Measurements from ENCODE around the gene MTMR12. TPM values are rescaled to one million over a fixed set of nuclear protein-coding genes. Genes with fewer than 3 reads are reported as not detected.

Gene MTMR12
- total and polyA plus RNA-seq, 2 donors (not counting 1 experiment from before 2014, with no cell fraction given) = 9.6 to 29.2 TPM

GRCh38 chr5:32303755-32304120, 9.0 kb downstream of the MTMR12 start:
- peaks cover 64% of the 10 kb centered on the region for H3K4me1 Mint-ChIP-seq
- no peaks in the 10 kb centered on the region for H3K9me3 Mint-ChIP-seq (ENCODE audit: insufficient read depth)
- no peak overlapping the region for H3K27ac Mint-ChIP-seq
- POLR2A ChIA-PET = no interaction called here
- TF ChIP-seq EZH2 (IDR thresholded peaks at IDR 0.05; ENCODE audit: borderline replicate concordance, insufficient read depth, low read depth, low read length, poor library complexity, severe bottlenecking) (no peak), CTCF (IDR thresholded peaks at IDR 0.05) (no peak)
- Histone ChIP-seq H3K27me3 (replicated peaks in 1 of 4; ENCODE audit: control extremely low read depth in 1 of 4, control insufficient read depth in 3 of 4, insufficient read depth in 4 of 4, low read length in 3 of 4) (no peaks in the 10 kb centered on the region), H3K36me3 (replicated peaks in 1 of 2; ENCODE audit: control extremely low read depth in 1 of 2, control insufficient read depth in 1 of 2, extremely low read depth in 1 of 2, insufficient read depth in 2 of 2, low read length in 1 of 2) (peaks cover 1 to 14% of the 10 kb centered on the region in 2 experiments), H3K9ac (ENCODE audit: low read length) (no peak overlapping the region), H3K4me1 (ENCODE audit: control insufficient read depth in 2 of 2, insufficient read depth in 2 of 2, low read length in 2 of 2) (peaks cover 15 to 26% of the 10 kb centered on the region in 2 donors), H2AFZ (ENCODE audit: insufficient read depth, low read depth, low read length, poor library complexity, severe bottlenecking) (no peak overlapping the region), H3K79me2 (ENCODE audit: control insufficient read depth, insufficient read depth, low read length) (peaks cover 100% of the 10 kb centered on the region), H3K27ac (ENCODE audit: low read length in 2 of 2) (no peak overlapping the region), H3K4me2 (replicated peaks; ENCODE audit: low read depth, low read length, poor library complexity, severe bottlenecking) (no peak overlapping the region), H3K4me3 (ENCODE audit: control extremely low read depth in 1 of 5, extremely low read depth in 1 of 5, insufficient read depth in 1 of 5, low read depth in 2 of 5, low read length in 4 of 5) (no peak overlapping the region), H4K20me1 (ENCODE audit: control insufficient read depth, insufficient read depth, low read length, poor library complexity, severe bottlenecking) (peaks cover 66% of the 10 kb centered on the region), H3K9me3 (ENCODE audit: control extremely low read depth in 1 of 3, control insufficient read depth in 2 of 3, insufficient read depth in 1 of 3, low read length in 2 of 3) (no peaks in the 10 kb centered on the region)
- no peak overlapping the region for H3K4me3 Mint-ChIP-seq
- CTCF ChIA-PET = interaction anchor here (0.6 to 1.7 kb wide), 2 partner anchors 24 to 71 kb away, joined by 3 to 4 read pairs; no protein-coding TSS in a partner anchor
- no peak for DNase-seq
- ATAC-seq (ENCODE audit: low read depth) = no peak
- H3K27me3 Mint-ChIP-seq = no peaks in the 10 kb centered on the region
- WGBS (ENCODE audit: insufficient coverage) = 100% methylated on average over 6 of the region's 6 CpGs
- intact Hi-C loops (cut with micrococcal nuclease) = no loop called here

- no peak overlapping the region for H3K4me2 ChIP-seq (replicated peaks; ENCODE audit: low read depth, low read length, poor library complexity, severe bottlenecking)
- POLR2A ChIA-PET = no interaction called here
- intact Hi-C loops (cut with micrococcal nuclease) = no loop called here
- H3K4me1 ChIP-seq (ENCODE audit: control insufficient read depth in 2 of 2, insufficient read depth in 2 of 2, low read length in 2 of 2) = peaks cover 19 to 26% of the 10 kb centered on the region in 2 donors
- Mint-ChIP-seq H3K4me1 (peaks cover 65% of the 10 kb centered on the region), H3K4me3 (no peak overlapping the region), H3K9me3 (ENCODE audit: insufficient read depth) (no peaks in the 10 kb centered on the region), H3K27me3 (no peaks in the 10 kb centered on the region), H3K27ac (no peak overlapping the region)
- H3K9ac ChIP-seq (ENCODE audit: low read length) = no peak overlapping the region
- H3K27me3 ChIP-seq (replicated peaks in 1 of 4; ENCODE audit: control extremely low read depth in 1 of 4, control insufficient read depth in 3 of 4, insufficient read depth in 4 of 4, low read length in 3 of 4) = no peaks in the 10 kb centered on the region
- CTCF ChIA-PET = interaction anchor here (0.6 to 1.7 kb wide), 2 partner anchors 23 to 71 kb away, joined by 3 to 4 read pairs; no protein-coding TSS in a partner anchor
- H3K36me3 ChIP-seq (replicated peaks in 1 of 2; ENCODE audit: control extremely low read depth in 1 of 2, control insufficient read depth in 1 of 2, extremely low read depth in 1 of 2, insufficient read depth in 2 of 2, low read length in 1 of 2) = peaks cover 1 to 14% of the 10 kb centered on the region in 2 experiments
- H3K4me3 ChIP-seq (ENCODE audit: control extremely low read depth in 1 of 5, extremely low read depth in 1 of 5, insufficient read depth in 1 of 5, low read depth in 2 of 5, low read length in 4 of 5) = no peak overlapping the region
- H3K27ac ChIP-seq (ENCODE audit: low read length in 2 of 2) = no peak overlapping the region
- H4K20me1 ChIP-seq (ENCODE audit: control insufficient read depth, insufficient read depth, low read length, poor library complexity, severe bottlenecking) = peaks cover 72% of the 10 kb centered on the region
- H3K9me3 ChIP-seq (ENCODE audit: control extremely low read depth in 1 of 3, control insufficient read depth in 2 of 3, insufficient read depth in 1 of 3, low read length in 2 of 3) = no peaks in the 10 kb centered on the region
- H2AFZ ChIP-seq (ENCODE audit: insufficient read depth, low read depth, low read length, poor library complexity, severe bottlenecking) = no peak overlapping the region
- ATAC-seq (ENCODE audit: low read depth) (no peak), DNase-seq (no peak)
- 88% methylated on average over 1 of the region's 7 CpGs for WGBS (ENCODE audit: insufficient coverage)
- H3K79me2 ChIP-seq (ENCODE audit: control insufficient read depth, insufficient read depth, low read length) = peaks cover 100% of the 10 kb centered on the region
- TF ChIP-seq EZH2 (IDR thresholded peaks at IDR 0.05; ENCODE audit: borderline replicate concordance, insufficient read depth, low read depth, low read length, poor library complexity, severe bottlenecking) (no peak), CTCF (IDR thresholded peaks at IDR 0.05) (no peak)
Observed at GRCh38 chr5:32302835-32303754, 9.6 kb downstream of the MTMR12 start.
